Neuronal stem cell (in vitro differentiated cells): Measurements from ENCODE around the gene CUX1.
"Not testable (repeated sequence)": the region's sequence is repeated elsewhere in the genome, so short reads cannot be mapped to it uniquely, and the experiment has no call there.

ENCODE experiments used
- DNase-seq: peaks from one replicate; pipeline ENCODE4 v3.0.0-alpha.2; 2013; ENCODE audit warnings: low spot score
- H2AFZ ChIP-seq: one replicate; pipeline ENCODE4 v1.6.1; 2013; ENCODE audit warnings: mild to moderate bottlenecking, low read length, inconsistent platforms
- H2AK5ac ChIP-seq: 2 replicates; pipeline ENCODE4 v1.6.1; 2013; ENCODE audit warnings: low read depth, mild to moderate bottlenecking, inconsistent platforms, low read length, moderate library complexity, mixed read lengths
- H2BK120ac ChIP-seq: 2 replicates; pipeline ENCODE4 v1.6.1; 2013; ENCODE audit warnings: low read depth, mild to moderate bottlenecking, inconsistent platforms, low read length, moderate library complexity, mixed read lengths
- H2BK12ac ChIP-seq: one replicate; pipeline ENCODE4 v1.6.1; 2013; ENCODE audit warnings: low read length, inconsistent platforms
- H2BK15ac ChIP-seq: 2 replicates; pipeline ENCODE4 v1.6.1; 2013; ENCODE audit warnings: mild to moderate bottlenecking, low read length, inconsistent platforms, mixed read lengths
- H2BK5ac ChIP-seq: one replicate; pipeline ENCODE4 v1.6.1; 2013; ENCODE audit warnings: inconsistent platforms, mild to moderate bottlenecking, low read length, moderate library complexity
- H3K14ac ChIP-seq: one replicate; pipeline ENCODE4 v1.6.1; 2013; ENCODE audit warnings: low read length, inconsistent platforms
- H3K18ac ChIP-seq: 2 replicates; pipeline ENCODE4 v1.6.1; 2013; ENCODE audit warnings: low read length, inconsistent platforms
- H3K23ac ChIP-seq: 2 replicates; pipeline ENCODE4 v1.6.1; 2013; ENCODE audit warnings: low read depth, mild to moderate bottlenecking, mixed read lengths, low read length, inconsistent platforms; ENCODE audit not compliant: poor library complexity
- H3K27ac ChIP-seq: replicated peaks from 3 replicates; pipeline ENCODE4 v1.5.1; 2013; ENCODE audit warnings: low read length, inconsistent platforms
- H3K27me3 ChIP-seq, 3 experiments: 2 replicates each; pipeline ENCODE4 v1.6.1; 2013; ENCODE audit warnings: low read length in 3 of 3, mild to moderate bottlenecking in 2 of 3, inconsistent platforms in 1 of 3, low read depth in 1 of 3, mixed read lengths in 1 of 3, moderate library complexity in 1 of 3; ENCODE audit not compliant: control insufficient read depth in 3 of 3, insufficient read depth in 3 of 3
- H3K36me3 ChIP-seq, 2 donors: replicated peaks in 1 of 2; 2 replicates each; pipeline ENCODE4 v1.6.1; 2013; ENCODE audit warnings: low read length in 2 of 2; ENCODE audit not compliant: control insufficient read depth in 2 of 2, insufficient read depth in 2 of 2
- H3K4ac ChIP-seq: 2 replicates; pipeline ENCODE4 v1.6.1; 2013; ENCODE audit warnings: inconsistent platforms, mild to moderate bottlenecking, low read length, moderate library complexity
- H3K4me1 ChIP-seq, 2 donors: 1 replicate in 1 of 2; 2 replicates in 1 of 2; pipeline ENCODE4 v1.6.1; 2013; ENCODE audit warnings: low read length in 2 of 2, low read depth in 1 of 2; ENCODE audit not compliant: control insufficient read depth in 2 of 2, insufficient read depth in 1 of 2
- H3K4me2 ChIP-seq: one replicate; pipeline ENCODE4 v1.6.1; 2013; ENCODE audit warnings: mild to moderate bottlenecking, low read length, inconsistent platforms; ENCODE audit not compliant: insufficient read depth, poor library complexity, severe bottlenecking
- H3K4me3 ChIP-seq, 2 donors: 2 replicates each; pipeline ENCODE4 v1.5.1; 2013; ENCODE audit warnings: low read length in 2 of 2, mild to moderate bottlenecking in 2 of 2, inconsistent platforms in 1 of 2, moderate library complexity in 1 of 2
- H3K79me1 ChIP-seq: one replicate; pipeline ENCODE4 v1.6.1; 2013; ENCODE audit warnings: low read depth, mild to moderate bottlenecking, inconsistent platforms, low read length, moderate library complexity
- H3K9ac ChIP-seq: one replicate; pipeline ENCODE4 v1.6.1; 2013; ENCODE audit warnings: mild to moderate bottlenecking, low read depth, low read length, inconsistent platforms; ENCODE audit not compliant: poor library complexity
- H3K9me3 ChIP-seq, 2 donors: replicated peaks in 1 of 2; 2 replicates each; pipeline versions ENCODE3 to v1.6.1; 2013; ENCODE audit warnings: low read length in 2 of 2, mild to moderate bottlenecking in 2 of 2, inconsistent platforms in 1 of 2, low read depth in 1 of 2, mixed read lengths in 1 of 2, moderate library complexity in 1 of 2; ENCODE audit not compliant: control insufficient read depth in 2 of 2, insufficient read depth in 1 of 2
- H4K8ac ChIP-seq: one replicate; pipeline ENCODE4 v1.6.1; 2013; ENCODE audit warnings: low read depth, mild to moderate bottlenecking, inconsistent platforms, low read length, moderate library complexity
- H4K91ac ChIP-seq: one replicate; pipeline ENCODE4 v1.6.1; 2013; ENCODE audit warnings: low read length, low read depth, mild to moderate bottlenecking, inconsistent platforms; ENCODE audit not compliant: poor library complexity
- WGBS, 2 donors: extraction: QIAGEN DNeasy Blood & Tissue Kit; methylation state at CpG; one replicate each; pipeline ENCODE4 v1.1.7; 2013; ENCODE audit warnings: missing lambda C conversion rate in 2 of 2, mixed read lengths in 1 of 2; ENCODE audit not compliant: insufficient read length in 2 of 2, insufficient replicate concordance in 1 of 2; ENCODE audit errors: extremely low coverage in 2 of 2; 5-methylcytosine and 5-hydroxymethylcytosine counted together

The CUX1 gene

GRCh38 chr7:102327183-102327582 is 509.8 kb downstream of the CUX1 start:
- not testable (repeated sequence) for H3K36me3 ChIP-seq, H3K4me2 ChIP-seq, H3K4ac ChIP-seq, DNase-seq, H2BK5ac ChIP-seq, H3K9me3 ChIP-seq, H2AK5ac ChIP-seq, H3K79me1 ChIP-seq, H3K4me1 ChIP-seq, H2AFZ ChIP-seq, H2BK15ac ChIP-seq, H3K4me3 ChIP-seq, H3K23ac ChIP-seq, H3K27ac ChIP-seq, H2BK120ac ChIP-seq, H3K14ac ChIP-seq, H4K91ac ChIP-seq, H2BK12ac ChIP-seq, H4K8ac ChIP-seq, H3K18ac ChIP-seq, H3K9ac ChIP-seq, H3K27me3 ChIP-seq
- WGBS, 2 donors = no CpG with 5 or more reads among the region's 6 CpGs

- not testable (repeated sequence) for H3K4ac ChIP-seq, H2AFZ ChIP-seq, H4K91ac ChIP-seq, H3K18ac ChIP-seq, H3K4me3 ChIP-seq, H2BK12ac ChIP-seq, H4K8ac ChIP-seq, H3K23ac ChIP-seq, H2BK120ac ChIP-seq, H2BK15ac ChIP-seq, H3K27ac ChIP-seq, H3K4me2 ChIP-seq, H2AK5ac ChIP-seq, H3K14ac ChIP-seq, DNase-seq, H3K27me3 ChIP-seq, H3K36me3 ChIP-seq, H3K4me1 ChIP-seq, H3K9ac ChIP-seq, H2BK5ac ChIP-seq, H3K79me1 ChIP-seq, H3K9me3 ChIP-seq
- WGBS, 2 donors = no CpG with 5 or more reads among the region's 5 CpGs
Measured at GRCh38 chr7:102328863-102329262, 511.4 kb downstream of the CUX1 start.

GRCh38 chr7:102329366-102329765 is 511.9 kb downstream of the CUX1 start:
- not testable (repeated sequence) for H2BK120ac ChIP-seq, H3K4ac ChIP-seq, H3K4me1 ChIP-seq, H3K27me3 ChIP-seq, H2BK5ac ChIP-seq, H3K9ac ChIP-seq, H3K4me2 ChIP-seq, H2BK12ac ChIP-seq, H2BK15ac ChIP-seq, H3K27ac ChIP-seq, H3K9me3 ChIP-seq, H2AK5ac ChIP-seq, H3K23ac ChIP-seq, H4K91ac ChIP-seq, H4K8ac ChIP-seq, H3K4me3 ChIP-seq, H3K36me3 ChIP-seq, H3K14ac ChIP-seq, H3K79me1 ChIP-seq, DNase-seq, H2AFZ ChIP-seq, H3K18ac ChIP-seq
- WGBS, 2 donors = no CpG with 5 or more reads among the region's 9 CpGs

GRCh38 chr7:102330666-102331460 is 513.4 kb downstream of the CUX1 start:
- H3K9me3 ChIP-seq, H3K23ac ChIP-seq, H3K27me3 ChIP-seq, H3K4ac ChIP-seq, H3K36me3 ChIP-seq, H3K4me2 ChIP-seq, H3K27ac ChIP-seq, H3K14ac ChIP-seq, H3K4me3 ChIP-seq, H2BK15ac ChIP-seq, H2BK12ac ChIP-seq, H3K9ac ChIP-seq, H2AFZ ChIP-seq, H3K4me1 ChIP-seq, H4K91ac ChIP-seq, H2BK120ac ChIP-seq, H3K18ac ChIP-seq, H4K8ac ChIP-seq, DNase-seq, H2BK5ac ChIP-seq, H3K79me1 ChIP-seq, H2AK5ac ChIP-seq: not testable (repeated sequence)
- WGBS, 2 donors = no CpG with 5 or more reads among the region's 8 CpGs
